HepG2 (cell line): ENCODE data around the gene ACVRL1. TPM values are rescaled to one million over a fixed set of nuclear protein-coding genes. Genes with fewer than 3 reads are reported as not detected.

ENCODE experiments used
- ATF1 ChIP-seq: IDR thresholded peaks from 2 replicates; pipeline ENCODE4 v1.6.1; 2016; ENCODE audit warnings: mild to moderate bottlenecking, control low read depth
- ATF7-NPFF ChIP-seq: sonication (generic); formaldehyde crosslinking; IDR thresholded peaks from 2 replicates; pipeline ENCODE4 v1.8.1; 2023; ENCODE audit warnings: mild to moderate bottlenecking, low read depth, missing genetic modification reagents, moderate library complexity
- CEBPG ChIP-seq: IDR thresholded peaks from 2 replicates; pipeline ENCODE4 v1.6.1; 2016
- FOXA1 ChIP-seq, 2 experiments: fragments of 450-650 bp in 1 of 2; sonication (generic) in 1 of 2; formaldehyde crosslinking in 1 of 2; IDR thresholded peaks; 2 replicates each; pipeline versions ENCODE4 v1.4.0 to v1.6.1; 2016 to 2020; ENCODE audit warnings: missing genetic modification reagents in 1 of 2
- MLLT10 ChIP-seq: sonication (generic); formaldehyde crosslinking; IDR thresholded peaks from 2 replicates; pipeline ENCODE4 v1.4.0; 2020; ENCODE audit warnings: missing genetic modification reagents
- PCBP2 ChIP-seq: fragments of 200-400 bp; formaldehyde crosslinking; optimal IDR thresholded peaks from 2 replicates; pipeline ENCODE3; 2018; ENCODE audit warnings: low read length, low read depth; ENCODE audit not compliant: poor library complexity, severe bottlenecking
- RXRA ChIP-seq: sonication (generic); formaldehyde crosslinking; IDR thresholded peaks from 2 replicates; pipeline ENCODE4 v1.5.1; 2020; ENCODE audit warnings: missing genetic modification reagents
- SOX13 ChIP-seq, 3 experiments: fragments of 450-650 bp in 1 of 3; sonication (generic) in 1 of 3; formaldehyde crosslinking in 1 of 3; IDR thresholded peaks in 2 of 3; conservative IDR thresholded peaks in 1 of 3; 2 replicates each; pipeline versions ENCODE4 v1.5.0 to v1.6.1; 2016 to 2020; ENCODE audit warnings: antibody characterized with exemption in 1 of 3, mild to moderate bottlenecking in 1 of 3, missing compliant biosample characterization in 1 of 3, missing genetic modification reagents in 1 of 3, moderate library complexity in 1 of 3
- THYN1 ChIP-seq: sonication (generic); formaldehyde crosslinking; IDR thresholded peaks from 2 replicates; pipeline ENCODE4 v1.8.1; 2023; ENCODE audit warnings: low read depth, mild to moderate bottlenecking, moderate library complexity, missing genetic modification reagents, borderline replicate concordance
- TRIM24 ChIP-seq: sonication (generic); formaldehyde crosslinking; IDR thresholded peaks from 2 replicates; pipeline ENCODE4 v1.8.0; 2022; ENCODE audit warnings: mild to moderate bottlenecking, missing genetic modification reagents
- ZNF367 ChIP-seq: sonication (generic); formaldehyde crosslinking; IDR thresholded peaks from 2 replicates; pipeline ENCODE4 v1.4.0; 2020; ENCODE audit warnings: missing genetic modification reagents, borderline replicate concordance
- ZNF607 ChIP-seq: sonication (generic); formaldehyde crosslinking; IDR thresholded peaks from 2 replicates; pipeline ENCODE4 v1.5.1; 2020; ENCODE audit warnings: missing genetic modification reagents, mild to moderate bottlenecking, borderline replicate concordance
- ZNF629 ChIP-seq: sonication (generic); formaldehyde crosslinking; conservative IDR thresholded peaks from 2 replicates; pipeline ENCODE4 v1.5.0; 2020; ENCODE audit warnings: missing genetic modification reagents
- ZNF644 ChIP-seq: IDR thresholded peaks from 2 replicates; pipeline ENCODE4 v1.6.1; 2016; ENCODE audit warnings: low read depth
- ZNF816 ChIP-seq: sonication (generic); formaldehyde crosslinking; IDR thresholded peaks from 2 replicates; pipeline ENCODE4 v1.8.0; 2022; ENCODE audit warnings: missing genetic modification reagents, mild to moderate bottlenecking, borderline replicate concordance
- polyA plus RNA-seq, 8 experiments: library from polyadenylated mRNA; depleted of rRNA in 3 of 8; stranded (reverse) in 7 of 8; unstranded in 1 of 8; fragments of >200 nt; fragmentation: Illumina TruSeq in 4 of 8; extraction: Trizol in 4 of 8; gene quantifications; 2 replicates each; pipeline versions ENCODE4 v1.2.1 to v1.2.3, GENCODE V29; 2011 to 2016; ENCODE audit warnings: low read depth in 4 of 8, missing spikeins in 1 of 8, mixed read lengths in 1 of 8; ENCODE audit not compliant: insufficient read depth in 1 of 8
- total RNA-seq, 5 experiments: library from RNA; depleted of rRNA; stranded (reverse); fragments of >200 nt; fragmentation: Illumina TruSeq; extraction: Trizol; gene quantifications; 2 replicates each; pipeline ENCODE4 v1.2.3, GENCODE V29; 2016; ENCODE audit warnings: low read depth in 1 of 5
- TF ChIP-seq, protein P1 (sequence below): IDR thresholded peaks from 2 replicates; pipeline ENCODE4 v1.4.0; 2020; ENCODE audit warnings: mild to moderate bottlenecking, missing genetic modification reagents
- TF ChIP-seq, protein P2 (sequence below): fragments of 450-650 bp; IDR thresholded peaks from 2 replicates; pipeline ENCODE4 v1.6.1; 2017; ENCODE audit warnings: mild to moderate bottlenecking
- TF ChIP-seq, protein P3 (sequence below): sonication (generic); formaldehyde crosslinking; IDR thresholded peaks from 2 replicates; pipeline ENCODE4 v1.9.0; 2021; ENCODE audit warnings: missing genetic modification reagents, borderline replicate concordance
- TF ChIP-seq, protein P4 (sequence below): sonication (generic); formaldehyde crosslinking; conservative IDR thresholded peaks from 2 replicates; pipeline ENCODE4 v1.8.0; 2022; ENCODE audit warnings: missing genetic modification reagents

The ACVRL1 gene
- total and polyA plus RNA-seq, 2 of the 13 experiments (the other 11 are each of a cell fraction or from before 2014, with no cell fraction given) = not detected

DNA sequence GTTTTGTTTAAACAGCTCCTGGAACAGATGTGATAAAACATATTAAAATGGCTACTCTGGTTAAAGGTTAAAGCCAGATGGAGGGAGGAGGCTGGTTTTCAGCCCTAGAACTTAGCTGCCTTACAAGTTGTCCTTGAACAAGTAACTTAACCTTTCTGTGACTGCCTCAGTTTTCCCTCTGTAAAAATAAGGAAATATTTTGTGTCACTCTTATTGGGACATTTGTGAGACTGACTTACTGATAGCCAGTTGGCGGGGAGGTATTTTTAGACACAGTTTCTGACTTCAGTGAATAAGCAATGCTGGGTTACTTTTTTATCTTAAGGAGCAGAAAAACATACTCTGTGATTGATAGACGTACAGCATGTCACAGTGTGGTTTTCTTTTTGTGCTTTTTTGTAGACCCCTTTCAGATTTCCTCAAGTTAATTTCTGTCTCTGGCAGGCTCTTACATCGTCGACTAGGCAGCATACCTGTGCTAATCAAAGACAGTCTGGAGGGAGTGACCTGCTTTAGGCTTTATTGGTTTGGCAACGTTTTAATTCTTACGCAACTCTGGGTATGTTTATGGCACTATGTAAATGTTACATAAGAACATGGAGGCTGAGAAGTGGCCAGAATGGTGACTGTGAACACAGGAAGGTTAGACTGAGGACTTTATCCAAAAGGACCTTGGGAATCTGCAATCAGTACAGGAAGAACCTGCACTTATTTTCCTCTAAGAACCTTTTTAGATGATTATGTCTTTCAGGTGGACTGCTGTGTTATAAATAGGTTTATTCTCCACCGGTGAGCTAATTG is 47.5 kb downstream of the ACVRL1 start (continued):
- TF ChIP-seq, protein P1, sequence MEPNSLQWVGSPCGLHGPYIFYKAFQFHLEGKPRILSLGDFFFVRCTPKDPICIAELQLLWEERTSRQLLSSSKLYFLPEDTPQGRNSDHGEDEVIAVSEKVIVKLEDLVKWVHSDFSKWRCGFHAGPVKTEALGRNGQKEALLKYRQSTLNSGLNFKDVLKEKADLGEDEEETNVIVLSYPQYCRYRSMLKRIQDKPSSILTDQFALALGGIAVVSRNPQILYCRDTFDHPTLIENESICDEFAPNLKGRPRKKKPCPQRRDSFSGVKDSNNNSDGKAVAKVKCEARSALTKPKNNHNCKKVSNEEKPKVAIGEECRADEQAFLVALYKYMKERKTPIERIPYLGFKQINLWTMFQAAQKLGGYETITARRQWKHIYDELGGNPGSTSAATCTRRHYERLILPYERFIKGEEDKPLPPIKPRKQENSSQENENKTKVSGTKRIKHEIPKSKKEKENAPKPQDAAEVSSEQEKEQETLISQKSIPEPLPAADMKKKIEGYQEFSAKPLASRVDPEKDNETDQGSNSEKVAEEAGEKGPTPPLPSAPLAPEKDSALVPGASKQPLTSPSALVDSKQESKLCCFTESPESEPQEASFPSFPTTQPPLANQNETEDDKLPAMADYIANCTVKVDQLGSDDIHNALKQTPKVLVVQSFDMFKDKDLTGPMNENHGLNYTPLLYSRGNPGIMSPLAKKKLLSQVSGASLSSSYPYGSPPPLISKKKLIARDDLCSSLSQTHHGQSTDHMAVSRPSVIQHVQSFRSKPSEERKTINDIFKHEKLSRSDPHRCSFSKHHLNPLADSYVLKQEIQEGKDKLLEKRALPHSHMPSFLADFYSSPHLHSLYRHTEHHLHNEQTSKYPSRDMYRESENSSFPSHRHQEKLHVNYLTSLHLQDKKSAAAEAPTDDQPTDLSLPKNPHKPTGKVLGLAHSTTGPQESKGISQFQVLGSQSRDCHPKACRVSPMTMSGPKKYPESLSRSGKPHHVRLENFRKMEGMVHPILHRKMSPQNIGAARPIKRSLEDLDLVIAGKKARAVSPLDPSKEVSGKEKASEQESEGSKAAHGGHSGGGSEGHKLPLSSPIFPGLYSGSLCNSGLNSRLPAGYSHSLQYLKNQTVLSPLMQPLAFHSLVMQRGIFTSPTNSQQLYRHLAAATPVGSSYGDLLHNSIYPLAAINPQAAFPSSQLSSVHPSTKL (CRISPR knock-in tag) = peak; percentile 54; the same call in 1 of the 2 replicates
- TF ChIP-seq RXRA (CRISPR knock-in tag) (no peak), FOXA1 (IDR thresholded peaks at IDR 0.05) (no peak), FOXA1 (CRISPR knock-in tag; IDR thresholded peaks at IDR 0.05) (0 out of 2 replicates have a peak, but pooled peaks have one; percentile 24), TRIM24 (CRISPR knock-in tag) (no peak), MLLT10 (CRISPR knock-in tag) (no peak), ATF7-NPFF (no peak), ZNF644 (CRISPR knock-in tag) (0 out of 2 replicates have a peak, but pooled peaks have one; percentile 43), SOX13 (IDR thresholded peaks at IDR 0.05) (no peak), SOX13 (CRISPR knock-in tag; conservative IDR thresholded peaks at IDR 0.05 in 1 of 2, IDR thresholded peaks at IDR 0.05 in 1 of 2) (peak in 1 of 2 experiments; percentile 44; a peak in 1 of 4 replicates), ZNF367 (CRISPR knock-in tag) (no peak), ZNF816 (CRISPR knock-in tag) (no peak), ATF1 (CRISPR knock-in tag) (no peak), PCBP2 (no peak), ZNF607 (CRISPR knock-in tag) (no peak), CEBPG (CRISPR knock-in tag) (peak; percentile 88), ZNF629 (CRISPR knock-in tag) (peak; percentile 80), THYN1 (CRISPR knock-in tag) (no peak)
- TF ChIP-seq, protein P2, sequence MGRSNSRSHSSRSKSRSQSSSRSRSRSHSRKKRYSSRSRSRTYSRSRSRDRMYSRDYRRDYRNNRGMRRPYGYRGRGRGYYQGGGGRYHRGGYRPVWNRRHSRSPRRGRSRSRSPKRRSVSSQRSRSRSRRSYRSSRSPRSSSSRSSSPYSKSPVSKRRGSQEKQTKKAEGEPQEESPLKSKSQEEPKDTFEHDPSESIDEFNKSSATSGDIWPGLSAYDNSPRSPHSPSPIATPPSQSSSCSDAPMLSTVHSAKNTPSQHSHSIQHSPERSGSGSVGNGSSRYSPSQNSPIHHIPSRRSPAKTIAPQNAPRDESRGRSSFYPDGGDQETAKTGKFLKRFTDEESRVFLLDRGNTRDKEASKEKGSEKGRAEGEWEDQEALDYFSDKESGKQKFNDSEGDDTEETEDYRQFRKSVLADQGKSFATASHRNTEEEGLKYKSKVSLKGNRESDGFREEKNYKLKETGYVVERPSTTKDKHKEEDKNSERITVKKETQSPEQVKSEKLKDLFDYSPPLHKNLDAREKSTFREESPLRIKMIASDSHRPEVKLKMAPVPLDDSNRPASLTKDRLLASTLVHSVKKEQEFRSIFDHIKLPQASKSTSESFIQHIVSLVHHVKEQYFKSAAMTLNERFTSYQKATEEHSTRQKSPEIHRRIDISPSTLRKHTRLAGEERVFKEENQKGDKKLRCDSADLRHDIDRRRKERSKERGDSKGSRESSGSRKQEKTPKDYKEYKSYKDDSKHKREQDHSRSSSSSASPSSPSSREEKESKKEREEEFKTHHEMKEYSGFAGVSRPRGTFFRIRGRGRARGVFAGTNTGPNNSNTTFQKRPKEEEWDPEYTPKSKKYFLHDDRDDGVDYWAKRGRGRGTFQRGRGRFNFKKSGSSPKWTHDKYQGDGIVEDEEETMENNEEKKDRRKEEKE = no peak
- TF ChIP-seq, protein P3, sequence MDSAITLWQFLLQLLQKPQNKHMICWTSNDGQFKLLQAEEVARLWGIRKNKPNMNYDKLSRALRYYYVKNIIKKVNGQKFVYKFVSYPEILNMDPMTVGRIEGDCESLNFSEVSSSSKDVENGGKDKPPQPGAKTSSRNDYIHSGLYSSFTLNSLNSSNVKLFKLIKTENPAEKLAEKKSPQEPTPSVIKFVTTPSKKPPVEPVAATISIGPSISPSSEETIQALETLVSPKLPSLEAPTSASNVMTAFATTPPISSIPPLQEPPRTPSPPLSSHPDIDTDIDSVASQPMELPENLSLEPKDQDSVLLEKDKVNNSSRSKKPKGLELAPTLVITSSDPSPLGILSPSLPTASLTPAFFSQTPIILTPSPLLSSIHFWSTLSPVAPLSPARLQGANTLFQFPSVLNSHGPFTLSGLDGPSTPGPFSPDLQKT = no peak
- TF ChIP-seq, protein P4, sequence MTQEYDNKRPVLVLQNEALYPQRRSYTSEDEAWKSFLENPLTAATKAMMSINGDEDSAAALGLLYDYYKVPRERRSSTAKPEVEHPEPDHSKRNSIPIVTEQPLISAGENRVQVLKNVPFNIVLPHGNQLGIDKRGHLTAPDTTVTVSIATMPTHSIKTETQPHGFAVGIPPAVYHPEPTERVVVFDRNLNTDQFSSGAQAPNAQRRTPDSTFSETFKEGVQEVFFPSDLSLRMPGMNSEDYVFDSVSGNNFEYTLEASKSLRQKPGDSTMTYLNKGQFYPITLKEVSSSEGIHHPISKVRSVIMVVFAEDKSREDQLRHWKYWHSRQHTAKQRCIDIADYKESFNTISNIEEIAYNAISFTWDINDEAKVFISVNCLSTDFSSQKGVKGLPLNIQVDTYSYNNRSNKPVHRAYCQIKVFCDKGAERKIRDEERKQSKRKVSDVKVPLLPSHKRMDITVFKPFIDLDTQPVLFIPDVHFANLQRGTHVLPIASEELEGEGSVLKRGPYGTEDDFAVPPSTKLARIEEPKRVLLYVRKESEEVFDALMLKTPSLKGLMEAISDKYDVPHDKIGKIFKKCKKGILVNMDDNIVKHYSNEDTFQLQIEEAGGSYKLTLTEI (CRISPR knock-in tag) = no peak
